Stimulated activated CD4-positive, alpha-beta T cell treated with anti-CD3 and anti-CD28 coated beads, Interleukin-4, amount 100 ng/mL, for 24 hours (primary cell): Measurements from ENCODE around the gene FBXO36.
A peak's percentile ranks its signal among the peaks of the same experiment; 100 is the strongest.

Source experiments
- DNase-seq: peaks from one replicate; pipeline ENCODE4 v3.0.0-alpha.2; 2020

Gene FBXO36

GRCh38 chr2:229974266-229974665 lies 52.0 kb downstream of the FBXO36 start:
- DNase-seq: no peak

- DNase-seq: peak; percentile 5
Measured at GRCh38 chr2:229980431-229981184, 58.3 kb downstream of the FBXO36 start.

- no peak for DNase-seq
Measured at GRCh38 chr2:229993236-229993635, 70.9 kb downstream of the FBXO36 start.

GRCh38 chr2:229996320-229996719 lies 74.0 kb downstream of the FBXO36 start:
- no peak for DNase-seq

GRCh38 chr2:229997565-229997964 lies 75.3 kb downstream of the FBXO36 start:
- no peak for DNase-seq

GRCh38 chr2:230000118-230000841 lies 78.0 kb downstream of the FBXO36 start:
- DNase-seq: no peak

- peak; percentile 86 for DNase-seq
Measured at GRCh38 chr2:230007931-230008707, 85.8 kb downstream of the FBXO36 start.

GRCh38 chr2:230008708-230009066 lies 86.4 kb downstream of the FBXO36 start:
- DNase-seq: no peak

GRCh38 chr2:230010501-230010900 lies 88.2 kb downstream of the FBXO36 start:
- DNase-seq: no peak

GRCh38 chr2:230011617-230012016 lies 89.3 kb downstream of the FBXO36 start:
- DNase-seq: no peak

- no peak for DNase-seq
Measured at GRCh38 chr2:230012267-230012884, 90.1 kb downstream of the FBXO36 start.

- no peak for DNase-seq
Measured at GRCh38 chr2:230016844-230017243, 94.5 kb downstream of the FBXO36 start.

GRCh38 chr2:230018153-230018552 lies 95.8 kb downstream of the FBXO36 start:
- DNase-seq: no peak

- no peak for DNase-seq
Measured at GRCh38 chr2:230019742-230020141, 97.4 kb downstream of the FBXO36 start.

- no peak for DNase-seq
Measured at GRCh38 chr2:230023313-230023712, 101.0 kb downstream of the FBXO36 start.

GRCh38 chr2:230042195-230042594 lies 119.9 kb downstream of the FBXO36 start:
- no peak for DNase-seq

- no peak for DNase-seq
Measured at GRCh38 chr2:230043025-230043424, 120.7 kb downstream of the FBXO36 start.

GRCh38 chr2:230043461-230043860 lies 121.2 kb downstream of the FBXO36 start:
- DNase-seq: no peak

GRCh38 chr2:230046491-230046890 lies 124.2 kb downstream of the FBXO36 start:
- no peak for DNase-seq

GRCh38 chr2:230048010-230048671 lies 125.8 kb downstream of the FBXO36 start:
- DNase-seq: no peak

- no peak for DNase-seq
Measured at GRCh38 chr2:230050136-230050535, 127.8 kb downstream of the FBXO36 start.

GRCh38 chr2:230052299-230052698 lies 130.0 kb downstream of the FBXO36 start:
- DNase-seq: no peak
